CD4-positive, alpha-beta T cell treated with Interleukin-15 for 4 hours (primary cell): Measurements from ENCODE around the gene MAP3K14.

Experiments used
- DNase-seq: peaks from one replicate; pipeline ENCODE4 v3.0.0-alpha.2; 2020; ENCODE audit warnings: low spot score

The MAP3K14 gene

DNA sequence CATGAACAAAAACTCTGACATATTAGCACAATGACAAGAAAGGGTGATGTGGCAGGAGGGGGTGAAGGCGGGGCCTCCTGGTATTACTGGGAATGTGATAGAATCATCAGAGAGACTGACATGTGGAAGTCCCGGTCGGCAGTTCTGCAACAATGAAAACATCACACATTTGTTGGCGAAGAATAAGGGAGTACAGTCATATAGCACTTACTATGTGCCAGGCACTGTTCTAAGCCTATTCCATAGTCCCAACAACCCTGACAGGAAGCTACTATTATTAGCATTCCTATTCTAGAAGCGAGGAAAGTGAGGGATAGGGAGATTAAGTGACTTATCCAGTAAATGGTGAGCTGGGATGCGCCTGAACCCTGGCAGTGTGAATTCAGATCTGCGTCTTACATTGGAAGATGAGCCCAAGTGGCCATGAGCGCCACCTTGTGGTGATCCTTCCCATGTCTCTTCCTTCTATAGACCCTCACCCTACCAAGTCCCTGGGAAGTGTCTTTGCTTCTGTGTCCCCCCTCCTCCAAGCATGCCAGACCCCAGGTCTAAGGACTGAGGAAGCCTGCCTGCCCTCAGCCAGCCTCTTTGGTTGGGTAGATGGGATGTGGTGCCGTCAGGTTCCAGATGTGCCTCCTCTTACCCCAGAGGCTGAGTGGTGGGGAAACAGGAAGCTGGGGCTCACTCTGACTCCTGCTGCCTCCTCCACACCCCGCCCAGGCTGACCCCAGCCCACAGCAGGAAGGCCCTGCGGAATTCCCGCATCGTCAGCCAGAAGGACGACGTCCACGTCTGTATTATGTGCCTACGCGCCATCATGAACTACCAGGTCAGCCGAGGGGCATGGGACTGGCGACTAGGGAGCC, 81.2 kb downstream of the MAP3K14 start:
- DNase-seq = peak; percentile 75

DNA sequence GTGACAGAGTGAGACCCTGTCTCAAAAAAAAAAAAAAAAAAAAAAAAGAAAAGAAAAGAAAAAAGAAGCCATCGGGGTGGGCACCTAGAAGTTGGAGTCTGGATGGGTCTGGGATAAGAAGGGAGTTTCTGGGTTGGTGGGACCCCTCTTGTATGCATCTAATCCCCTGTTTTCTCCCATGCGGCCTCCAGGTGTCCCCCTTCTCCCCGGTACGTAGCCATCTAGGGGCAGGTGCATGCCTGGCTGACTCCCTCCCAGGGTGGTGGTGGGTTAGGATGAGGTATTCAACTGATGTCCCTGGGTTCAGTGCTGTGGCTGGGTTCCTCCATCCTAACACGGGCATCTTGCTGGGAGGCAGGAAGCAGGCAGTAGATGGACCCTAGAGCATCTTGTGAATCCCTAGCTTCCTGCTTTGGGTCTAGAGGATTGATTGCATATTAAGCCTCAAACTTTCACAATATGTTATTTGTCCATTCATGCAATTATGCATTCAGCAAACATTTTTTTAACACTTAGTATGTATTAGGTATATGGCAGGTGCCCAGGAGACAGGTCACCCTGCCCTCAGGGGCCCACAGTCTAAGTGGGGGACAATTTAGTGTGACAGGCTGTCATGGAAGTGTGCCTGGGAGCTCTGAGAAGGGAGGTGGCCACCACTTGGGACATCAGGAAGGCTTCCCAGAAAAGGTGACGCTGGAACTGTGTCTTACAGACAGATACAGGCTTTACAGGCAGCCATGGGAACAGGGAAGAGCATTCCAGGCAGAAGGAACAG, 82.0 kb downstream of the MAP3K14 start:
- peak; percentile 59 for DNase-seq

DNA sequence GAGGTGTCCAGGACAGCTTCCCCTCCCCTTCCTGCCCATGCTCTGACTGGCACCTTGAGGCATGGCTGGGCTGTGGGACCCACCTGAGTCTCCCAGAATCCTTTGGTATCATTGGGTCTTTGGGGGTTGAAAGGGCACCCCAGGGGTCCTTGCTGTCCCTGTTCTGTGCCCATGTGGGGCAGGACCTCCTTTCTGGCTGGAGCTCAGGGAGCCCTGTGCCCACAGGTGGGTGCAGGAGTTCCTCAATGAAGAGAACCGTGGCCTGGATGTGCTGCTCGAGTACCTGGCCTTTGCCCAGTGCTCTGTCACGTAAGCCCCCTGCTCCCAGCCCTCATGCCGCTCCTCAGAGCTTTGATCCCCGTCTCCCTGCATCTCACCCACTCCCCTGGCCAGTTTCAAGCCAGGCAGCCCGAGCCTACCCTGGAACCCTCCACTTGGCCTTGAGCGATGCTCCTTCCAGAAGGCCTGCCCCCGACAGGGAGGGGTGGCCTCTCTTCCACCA, 83.3 kb downstream of the MAP3K14 start:
- no peak for DNase-seq

DNA sequence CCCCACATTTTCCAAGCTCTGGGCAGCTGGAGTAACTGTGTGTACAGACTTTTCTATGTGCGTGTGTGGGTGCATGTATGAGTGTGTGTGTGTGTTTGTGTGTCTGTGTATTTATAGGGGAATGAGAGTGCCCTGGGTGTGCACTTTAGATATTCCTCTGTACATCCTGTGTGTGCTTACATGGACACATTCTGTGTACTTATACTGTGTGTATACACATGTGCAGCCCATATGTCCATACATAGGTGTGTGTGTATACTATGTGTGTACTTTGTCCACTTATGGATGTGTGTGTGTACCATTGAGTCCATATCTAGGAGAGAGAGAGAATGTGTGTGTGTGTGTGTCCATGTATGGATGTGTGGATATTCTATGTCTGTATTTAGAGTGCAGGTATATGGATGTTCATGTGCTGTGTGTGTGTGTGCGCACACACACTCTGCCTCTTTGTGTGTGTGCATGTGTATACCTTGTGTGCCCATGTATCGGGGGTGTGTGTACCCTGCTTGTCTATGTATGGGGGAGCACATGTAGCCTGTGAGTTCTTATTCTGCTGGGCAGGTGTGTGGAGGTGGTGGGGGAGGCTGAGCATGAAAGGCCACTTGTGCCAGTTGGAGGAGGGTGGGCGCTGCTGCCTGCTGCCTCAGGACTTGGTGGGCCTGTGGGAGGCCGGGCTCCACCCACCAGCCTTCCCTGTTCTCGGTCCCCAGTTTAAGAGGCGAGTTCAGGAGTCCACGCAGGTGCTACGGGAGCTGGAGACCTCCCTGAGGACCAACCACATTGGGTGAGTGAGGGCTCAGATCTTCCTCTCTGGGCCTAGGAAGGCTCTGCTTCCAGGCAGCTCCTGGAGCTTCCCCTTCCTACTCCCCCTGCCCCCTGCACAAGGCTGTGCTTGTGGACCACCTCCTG, 84.1 kb downstream of the MAP3K14 start:
- DNase-seq = no peak

DNA sequence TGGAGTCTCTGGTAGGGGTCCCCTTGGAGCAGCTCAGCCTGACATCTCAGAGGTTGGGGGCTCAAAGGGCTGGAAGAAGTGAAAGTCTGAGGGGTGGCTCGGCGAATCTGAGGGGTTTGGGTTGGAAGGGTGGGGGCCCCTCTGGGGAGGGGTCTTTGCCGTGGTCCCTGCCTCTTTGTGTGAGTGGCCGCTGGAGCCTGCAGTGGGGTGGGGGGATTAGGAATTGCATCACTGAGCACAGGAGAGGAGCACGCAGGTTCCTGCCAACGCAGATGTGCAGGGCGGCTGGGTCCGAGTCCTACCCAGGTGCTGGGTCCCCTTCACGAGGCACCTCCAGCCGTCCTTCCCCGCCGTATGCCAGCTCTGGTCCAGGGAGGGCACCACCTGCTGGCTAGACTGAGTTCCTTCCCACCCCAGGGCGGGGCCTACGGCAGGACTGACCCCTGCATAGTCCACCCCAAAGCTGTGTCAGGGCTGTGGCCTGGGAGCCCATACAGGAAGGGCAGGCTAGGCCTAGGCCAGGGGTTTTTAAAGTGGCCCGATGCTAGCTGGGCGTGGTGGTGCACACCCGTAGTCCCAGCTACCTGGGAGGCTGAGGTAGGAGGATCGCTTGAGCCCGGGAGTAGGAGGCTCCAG, 85.2 kb downstream of the MAP3K14 start:
- no peak for DNase-seq

DNA sequence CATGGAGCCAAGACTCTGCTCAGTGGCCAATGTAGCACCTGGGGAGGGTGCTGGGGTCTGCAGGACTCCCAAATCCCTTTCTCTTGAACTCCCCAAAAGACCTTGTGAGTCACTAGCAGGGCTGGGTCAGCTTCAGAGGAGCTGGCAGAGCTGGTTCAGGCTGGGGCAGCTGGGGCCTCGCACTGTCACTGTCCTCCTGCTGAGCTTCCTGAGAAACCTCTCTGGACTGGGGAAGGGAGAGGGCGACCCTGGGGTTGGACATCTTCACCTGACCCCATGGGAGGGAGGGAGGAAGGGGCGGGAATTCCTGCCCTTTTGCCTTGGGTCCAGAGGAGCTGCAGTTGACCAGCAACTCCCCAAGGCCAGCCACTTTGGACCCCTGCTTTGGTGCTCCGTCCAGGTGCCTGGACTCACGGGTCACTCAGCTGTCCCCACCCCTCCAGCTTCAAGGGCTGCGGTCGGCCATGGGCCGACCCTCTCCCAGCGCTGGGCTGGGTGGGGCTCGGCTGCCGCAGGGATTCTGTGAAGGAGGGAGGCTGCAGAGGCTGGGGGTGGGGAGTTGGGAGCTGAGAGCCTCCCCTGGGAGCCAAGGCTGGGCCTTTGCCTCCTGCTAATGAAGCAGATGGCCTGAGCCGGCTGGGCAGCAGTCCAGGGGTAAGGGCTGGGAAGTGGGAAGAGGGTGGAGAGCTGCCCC, 85.9 kb downstream of the MAP3K14 start:
- DNase-seq = no peak

DNA sequence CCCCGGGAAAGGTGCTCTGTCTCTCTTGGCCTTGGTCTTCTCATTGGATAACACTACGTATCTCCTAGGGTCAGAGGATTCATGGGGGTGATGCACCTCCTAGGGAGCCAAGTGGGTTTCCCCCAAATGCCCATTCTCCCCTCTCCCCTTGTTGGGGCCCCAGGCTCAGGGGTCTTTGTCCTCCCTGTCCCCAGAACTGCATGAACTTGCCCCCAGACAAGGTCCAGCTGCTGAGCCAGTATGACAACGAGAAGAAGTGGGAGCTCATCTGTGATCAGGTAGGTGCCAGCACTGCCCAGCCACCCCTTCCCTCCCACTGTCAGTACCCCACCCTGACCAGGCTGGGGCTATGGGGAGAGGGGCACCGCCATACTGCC, 86.4 kb downstream of the MAP3K14 start:
- DNase-seq = no peak

DNA sequence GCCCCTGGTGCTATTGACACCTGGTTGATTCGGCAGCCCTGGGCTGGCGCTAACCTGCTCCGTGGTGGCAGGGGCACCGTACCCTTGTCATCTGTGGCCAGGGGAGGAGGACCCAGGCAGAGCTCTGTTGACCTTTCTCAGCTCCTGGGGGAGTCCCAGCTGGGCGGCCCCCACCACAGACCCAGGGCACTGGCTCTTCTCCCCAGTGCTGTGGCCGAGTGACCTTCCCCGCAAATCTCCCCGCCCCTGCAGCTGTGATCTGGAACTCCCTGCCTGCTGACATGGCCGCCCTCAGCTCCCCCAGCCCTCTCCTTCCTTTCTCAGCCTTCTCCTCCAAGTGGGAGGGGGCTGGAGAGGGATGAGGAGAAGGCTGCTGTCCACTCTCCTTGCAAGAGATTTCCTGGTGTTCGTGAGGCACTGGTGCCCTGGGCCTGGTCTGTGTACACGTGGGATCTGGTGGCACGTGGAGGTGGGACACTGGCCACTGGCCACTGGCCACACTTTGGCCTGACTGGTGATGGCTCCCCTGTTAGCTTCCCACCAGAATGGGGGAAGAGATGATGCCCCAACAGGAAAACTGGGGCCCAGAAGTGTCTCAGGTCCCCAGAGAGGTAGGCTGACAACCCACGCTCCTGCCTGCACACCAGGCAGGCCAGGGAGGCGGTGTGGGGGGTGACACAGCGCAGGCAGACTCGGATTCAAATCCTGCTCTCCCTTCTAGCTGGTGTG, 87.0 kb downstream of the MAP3K14 start:
- no peak for DNase-seq

DNA sequence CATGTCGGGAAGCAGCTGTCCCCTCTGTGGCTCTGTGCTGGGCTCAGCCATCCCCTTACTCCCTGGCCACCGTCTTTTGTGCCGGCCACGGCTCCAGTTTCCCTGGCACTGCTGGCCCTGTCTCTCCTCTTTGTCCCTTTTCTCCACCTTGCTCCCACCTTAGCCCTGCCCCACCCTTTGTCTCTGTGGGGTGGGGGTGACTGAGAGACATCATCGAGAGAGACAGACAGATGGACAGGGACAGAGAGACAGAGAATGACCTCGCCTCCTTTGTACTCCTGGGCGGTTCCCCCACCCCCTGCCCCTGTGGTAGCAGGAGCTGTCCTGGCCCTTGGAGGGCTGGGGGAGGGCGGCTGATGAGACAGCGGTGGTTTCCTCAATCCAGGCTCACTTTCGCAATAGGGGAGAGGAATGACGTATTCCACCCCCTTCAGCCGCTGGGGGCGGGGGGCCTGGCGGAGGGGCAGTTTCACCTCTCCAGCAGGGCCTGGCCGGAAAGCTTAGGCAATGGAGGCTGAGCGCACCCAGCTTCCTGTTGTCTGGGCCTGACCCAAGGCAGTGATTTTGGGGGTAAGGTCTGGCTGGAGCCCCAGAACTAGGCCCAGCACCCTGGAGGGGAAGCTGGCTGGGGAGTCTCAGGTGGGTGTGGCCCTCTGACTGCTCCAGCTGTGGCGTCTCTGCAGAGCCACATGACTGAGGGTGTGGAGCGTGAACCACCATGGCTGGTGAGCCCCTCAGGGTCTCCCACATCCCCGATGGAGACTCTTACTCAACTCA, 87.9 kb downstream of the MAP3K14 start:
- DNase-seq = peak; percentile 81

DNA sequence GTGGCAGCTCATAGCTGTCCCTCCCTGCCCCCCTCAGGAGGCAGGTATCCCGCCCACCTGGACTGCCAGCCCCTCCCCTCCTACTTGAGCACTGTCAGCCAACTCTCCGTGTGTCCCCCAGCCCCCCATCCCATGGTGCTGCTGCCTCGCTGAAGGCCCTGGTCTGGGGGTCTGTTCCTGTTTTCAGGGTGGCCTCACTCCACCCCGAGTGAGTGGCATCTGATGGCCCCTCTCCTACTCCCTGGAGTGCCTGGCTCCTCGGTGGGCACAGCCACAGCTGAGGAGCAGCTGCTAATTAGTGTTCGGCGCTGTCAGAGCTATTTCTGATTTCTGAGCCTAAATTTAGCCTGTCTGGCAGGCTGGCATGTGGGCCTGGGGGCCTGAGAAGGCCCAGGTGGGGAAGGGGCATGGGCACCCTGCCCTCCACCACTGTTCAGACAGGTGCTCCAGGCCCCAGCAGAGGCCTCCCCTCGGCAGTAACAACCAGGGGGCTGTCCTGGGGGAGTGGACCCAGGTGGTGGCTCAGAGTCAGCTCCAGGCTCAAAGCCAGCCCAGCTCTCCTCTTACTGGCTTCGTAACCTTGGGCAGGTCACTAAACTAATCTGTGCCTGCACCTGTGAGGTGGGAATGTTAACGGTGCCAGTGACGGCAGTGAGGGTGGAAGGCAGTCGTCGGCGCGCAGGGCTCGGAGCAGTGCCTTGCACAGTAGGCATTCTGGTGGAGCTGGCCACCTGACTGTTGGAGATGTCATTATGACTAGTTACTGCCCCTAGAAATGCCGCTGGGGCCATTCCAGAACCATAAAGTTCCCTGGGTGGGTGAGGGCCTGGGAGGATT, 88.7 kb downstream of the MAP3K14 start:
- no peak for DNase-seq

DNA sequence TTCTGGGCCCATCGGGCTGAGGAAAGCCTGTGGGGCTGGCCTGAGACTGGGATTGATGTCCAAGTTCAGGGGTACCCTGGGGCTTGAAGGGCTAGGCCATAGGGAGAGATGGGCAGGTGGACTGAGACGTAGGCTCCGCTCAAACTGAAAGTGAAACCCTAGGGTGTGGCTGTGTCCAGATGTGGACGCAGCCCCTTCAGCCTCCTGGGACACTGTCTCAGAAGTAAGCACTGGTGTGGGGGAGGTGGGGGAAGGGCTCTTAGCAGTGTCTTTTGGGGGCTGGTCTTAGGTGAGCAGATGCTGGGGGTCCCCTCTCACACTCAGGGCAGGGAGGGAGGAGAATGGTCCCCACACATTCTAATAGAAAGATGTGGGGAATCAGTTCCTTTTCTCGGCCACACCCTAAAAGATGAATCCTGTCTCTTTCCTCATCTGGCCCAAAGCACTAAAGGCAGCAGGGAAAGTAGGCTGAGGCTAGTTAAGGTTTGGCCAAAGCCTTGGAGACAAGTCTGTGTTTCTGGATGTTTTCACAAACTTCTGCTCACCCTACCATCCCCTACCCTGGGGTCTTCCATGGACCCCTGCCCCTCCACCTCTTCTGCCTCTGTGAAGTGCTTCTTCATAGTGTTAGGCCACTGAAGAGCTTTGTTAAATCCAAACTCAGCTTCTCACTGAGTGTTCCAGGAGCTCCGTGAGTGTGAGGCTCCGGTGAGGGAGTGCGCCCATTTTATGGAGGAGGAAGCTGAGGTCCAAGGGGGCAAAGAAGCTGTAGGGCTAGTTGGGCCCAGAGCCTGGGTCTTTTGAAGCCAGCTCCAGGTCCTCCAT, 89.5 kb downstream of the MAP3K14 start:
- DNase-seq = no peak

DNA sequence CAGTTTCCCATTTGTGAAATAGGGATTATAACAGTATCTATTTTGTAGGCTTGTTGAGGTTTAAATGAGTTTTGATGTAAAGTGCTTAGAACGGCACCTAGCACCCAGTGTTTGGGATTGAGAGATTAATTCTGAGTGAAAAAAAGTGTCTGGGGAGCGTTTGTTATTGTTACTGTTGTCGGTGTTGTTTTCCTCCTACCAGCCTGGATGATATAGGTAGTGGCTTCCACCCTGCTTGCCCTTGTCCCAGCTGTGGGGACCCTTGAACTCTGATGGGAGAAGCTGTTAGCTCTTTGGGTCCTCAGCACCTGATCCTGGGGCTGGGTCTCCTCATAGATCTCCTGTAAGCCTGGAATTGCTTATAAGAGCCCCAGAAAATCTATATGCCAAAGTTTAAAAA, 90.2 kb downstream of the MAP3K14 start:
- DNase-seq = no peak

DNA sequence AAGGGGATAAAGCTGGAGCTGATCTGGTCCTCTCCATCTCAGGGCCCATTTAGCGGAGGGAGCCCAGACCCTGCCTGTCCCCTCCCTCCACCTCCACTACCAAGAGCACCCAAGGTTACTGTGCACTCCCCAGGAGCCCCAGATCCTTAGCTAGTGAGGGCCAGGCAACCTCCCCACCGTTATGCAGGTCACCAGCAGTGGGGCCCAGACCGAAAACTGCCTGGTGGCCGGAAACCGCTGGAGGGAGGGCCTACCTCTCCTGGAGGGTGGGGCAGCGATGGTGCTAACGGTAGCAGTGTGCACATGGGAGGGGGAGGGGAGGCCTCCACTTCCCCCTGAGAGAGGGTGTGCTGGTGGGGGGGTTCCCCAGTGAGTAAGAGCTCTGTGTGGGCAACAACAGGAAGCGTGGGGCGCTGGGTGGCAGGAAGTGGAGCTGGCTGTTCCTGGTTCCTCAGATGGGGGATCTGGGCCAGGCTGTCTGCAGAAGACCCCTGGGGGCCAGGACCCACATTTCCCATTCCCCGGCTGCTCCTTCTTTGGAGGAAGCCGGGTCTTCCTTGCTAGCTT, 90.8 kb downstream of the MAP3K14 start:
- peak; percentile 97 for DNase-seq

DNA sequence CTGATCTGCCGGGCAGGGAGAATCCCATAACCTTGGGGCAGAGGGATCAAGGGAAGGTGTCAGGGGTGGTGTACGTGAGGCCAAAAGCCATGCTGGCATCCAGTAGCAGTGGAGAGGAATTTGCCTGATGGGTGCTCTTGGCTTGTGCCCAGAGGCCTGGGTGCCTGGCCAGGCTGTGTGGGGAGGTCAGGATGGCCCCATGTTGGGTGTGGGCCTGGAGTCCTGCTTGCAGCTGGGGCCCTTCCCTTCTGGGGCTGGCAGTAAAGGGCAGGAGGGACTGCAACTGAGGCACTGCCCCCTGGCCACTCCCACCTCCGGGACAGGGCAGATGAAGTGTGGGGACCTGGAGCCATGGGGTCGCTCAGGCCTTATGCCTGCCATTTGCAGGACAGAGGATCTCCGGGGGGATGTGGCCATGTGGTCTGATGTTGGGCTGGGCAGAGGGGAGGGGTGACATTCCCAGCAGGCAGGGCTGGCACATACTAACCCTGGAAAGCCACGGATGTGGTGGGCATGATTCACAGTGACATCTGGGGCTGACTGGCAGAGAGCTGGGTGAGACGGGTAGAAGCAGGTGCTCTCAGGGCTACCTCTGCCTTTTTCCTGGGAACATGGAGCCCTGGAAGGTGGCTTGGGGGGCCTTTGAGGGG, 91.6 kb downstream of the MAP3K14 start:
- peak; percentile 67 for DNase-seq

DNA sequence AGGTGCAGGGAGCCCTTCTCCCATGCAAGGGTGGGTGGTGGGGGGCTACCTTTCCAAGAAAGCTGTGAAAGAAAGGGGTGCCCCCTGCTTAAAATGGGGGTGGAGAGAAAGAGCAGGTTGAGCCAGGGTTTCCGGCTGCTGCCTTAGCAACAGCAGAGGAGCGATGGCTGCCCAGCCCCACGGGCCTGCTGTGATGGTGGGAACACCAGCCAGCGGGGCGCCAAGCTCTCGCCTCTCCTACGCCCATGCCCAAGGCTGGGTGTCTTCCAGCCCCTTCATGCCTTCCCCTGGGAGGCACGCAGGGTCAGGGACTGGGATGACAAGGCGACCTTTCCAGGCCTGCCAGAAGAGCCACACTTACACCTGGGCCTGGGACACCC, 92.2 kb downstream of the MAP3K14 start:
- no peak for DNase-seq

DNA sequence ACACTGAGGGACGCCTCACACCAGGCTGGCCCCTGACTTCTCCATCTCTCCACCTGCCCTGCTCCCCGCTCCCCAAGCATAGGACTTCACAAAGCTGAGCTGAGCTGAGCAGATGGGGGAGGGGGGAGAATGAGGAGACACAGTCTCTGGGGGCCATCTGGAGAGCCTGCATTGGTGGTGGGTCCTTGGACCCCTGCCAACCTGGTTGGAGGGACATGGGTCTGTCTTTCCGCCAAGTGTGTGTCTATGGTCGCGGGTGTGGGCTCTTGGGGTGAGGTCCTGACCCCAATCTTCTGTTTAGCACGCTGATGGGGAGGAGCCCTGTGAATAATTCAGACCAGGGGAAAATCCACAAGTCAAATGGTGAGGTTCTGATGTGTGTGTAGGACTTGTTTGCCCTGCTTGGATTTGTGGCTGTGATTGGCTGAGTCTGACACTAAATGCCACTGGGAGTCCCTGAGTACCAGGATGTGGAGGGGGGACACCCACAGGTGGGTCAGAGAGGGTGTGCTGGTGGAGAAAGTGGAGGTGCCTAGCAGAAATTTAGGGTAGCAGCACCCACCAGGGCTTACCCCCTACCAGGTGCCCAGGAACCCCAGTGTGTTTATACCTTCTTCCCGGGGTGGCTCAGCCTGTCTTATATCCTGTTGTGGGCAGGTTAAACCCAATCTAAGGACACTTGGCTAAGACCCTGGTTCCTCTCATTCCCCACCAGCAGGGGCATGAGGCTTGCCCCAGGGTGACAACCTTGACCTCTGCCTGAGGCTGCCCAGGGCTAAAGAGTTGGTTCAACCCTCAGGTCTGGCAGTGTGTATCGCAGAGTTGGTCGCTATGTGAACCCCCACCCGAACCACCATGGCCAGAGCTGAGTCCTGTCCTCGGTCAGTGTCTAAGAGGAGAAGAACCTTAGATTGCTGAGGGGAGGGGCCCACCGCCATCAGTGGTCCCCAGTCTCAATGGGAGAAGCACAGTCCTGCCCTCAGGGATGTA, 93.0 kb downstream of the MAP3K14 start:
- peak; percentile 75 for DNase-seq
